Trophoblast cell (in vitro differentiated cells and primary cell): Measurements from ENCODE around the gene CC2D1B.

Experiments used
- DNase-seq, 2 donors: peaks; one replicate each; pipeline ENCODE4 v3.0.0-alpha.2; 2016
- H2AFZ ChIP-seq: 2 replicates; pipeline ENCODE4 v1.6.1; 2013; ENCODE audit warnings: low read length, moderate library complexity, mild to moderate bottlenecking; ENCODE audit not compliant: insufficient read depth, poor library complexity
- H2AK5ac ChIP-seq: 2 replicates; pipeline ENCODE4 v1.6.1; 2013; ENCODE audit warnings: mild to moderate bottlenecking, low read length
- H2BK120ac ChIP-seq: 2 replicates; pipeline ENCODE4 v1.6.1; 2013; ENCODE audit warnings: low read length, mild to moderate bottlenecking, moderate library complexity; ENCODE audit not compliant: insufficient read depth, poor library complexity
- H2BK12ac ChIP-seq: 2 replicates; pipeline ENCODE4 v1.6.1; 2013; ENCODE audit warnings: mild to moderate bottlenecking, low read length, moderate library complexity
- H2BK5ac ChIP-seq: 2 replicates; pipeline ENCODE4 v1.6.1; 2013; ENCODE audit warnings: low read length, low read depth, moderate library complexity, mild to moderate bottlenecking; ENCODE audit not compliant: poor library complexity
- H3K14ac ChIP-seq: 2 replicates; pipeline ENCODE4 v1.6.1; 2013; ENCODE audit warnings: mild to moderate bottlenecking, low read length
- H3K18ac ChIP-seq: 2 replicates; pipeline ENCODE4 v1.6.1; 2013; ENCODE audit warnings: mild to moderate bottlenecking, low read length
- H3K23ac ChIP-seq: 2 replicates; pipeline ENCODE4 v1.6.1; 2013; ENCODE audit warnings: low read length
- H3K27ac ChIP-seq: 2 replicates; pipeline ENCODE4 v1.5.1; 2013; ENCODE audit warnings: low read depth, mild to moderate bottlenecking, inconsistent platforms, low read length, moderate library complexity
- H3K27me3 ChIP-seq: 2 replicates; pipeline ENCODE4 v1.6.1; 2013; ENCODE audit warnings: inconsistent platforms, mild to moderate bottlenecking, low read length, moderate library complexity; ENCODE audit not compliant: insufficient read depth
- H3K36me3 ChIP-seq, 2 experiments: 1 replicate in 1 of 2; 2 replicates in 1 of 2; pipeline ENCODE4 v1.6.1; 2013; ENCODE audit warnings: low read length in 2 of 2, mild to moderate bottlenecking in 2 of 2, moderate library complexity in 1 of 2; ENCODE audit not compliant: insufficient read depth in 2 of 2, control insufficient read depth in 1 of 2
- H3K4ac ChIP-seq: 2 replicates; pipeline ENCODE4 v1.6.1; 2013; ENCODE audit warnings: low read depth, mild to moderate bottlenecking, low read length, moderate library complexity
- H3K4me1 ChIP-seq, 2 experiments: 1 replicate in 1 of 2; 2 replicates in 1 of 2; pipeline ENCODE4 v1.6.1; 2013; ENCODE audit warnings: low read length in 2 of 2, mild to moderate bottlenecking in 2 of 2, moderate library complexity in 1 of 2; ENCODE audit not compliant: insufficient read depth in 2 of 2, control insufficient read depth in 1 of 2
- H3K4me2 ChIP-seq: 2 replicates; pipeline ENCODE4 v1.6.1; 2013; ENCODE audit warnings: inconsistent platforms, mild to moderate bottlenecking, low read length, moderate library complexity
- H3K4me3 ChIP-seq: 2 replicates; pipeline ENCODE4 v1.5.1; 2013; ENCODE audit warnings: mild to moderate bottlenecking, low read depth, low read length, inconsistent platforms
- H3K79me1 ChIP-seq: one replicate; pipeline ENCODE4 v1.6.1; 2013; ENCODE audit warnings: low read length
- H3K79me2 ChIP-seq: 2 replicates; pipeline ENCODE4 v1.6.1; 2013; ENCODE audit warnings: low read length, mild to moderate bottlenecking; ENCODE audit not compliant: control insufficient read depth, insufficient read depth, poor library complexity
- H3K9ac ChIP-seq: 2 replicates; pipeline ENCODE4 v1.6.1; 2013; ENCODE audit warnings: mild to moderate bottlenecking, low read length
- H3K9me3 ChIP-seq: 2 replicates; pipeline ENCODE4 v1.6.1; 2013; ENCODE audit warnings: low read depth, mild to moderate bottlenecking, control low read depth, inconsistent platforms, low read length; ENCODE audit not compliant: insufficient read depth
- H4K12ac ChIP-seq: 2 replicates; pipeline ENCODE4 v1.6.1; 2013; ENCODE audit warnings: low read depth, mild to moderate bottlenecking, low read length, moderate library complexity
- H4K8ac ChIP-seq: 2 replicates; pipeline ENCODE4 v1.6.1; 2013; ENCODE audit warnings: low read depth, mild to moderate bottlenecking, low read length, moderate library complexity
- H4K91ac ChIP-seq: one replicate; pipeline ENCODE4 v1.6.1; 2013; ENCODE audit warnings: low read depth, mild to moderate bottlenecking, low read length, moderate library complexity
- WGBS: extraction: QIAGEN DNeasy Blood & Tissue Kit; methylation state at CpG from one replicate; pipeline ENCODE4 v1.1.7; 2013; ENCODE audit warnings: missing lambda C conversion rate; ENCODE audit not compliant: insufficient read length, insufficient coverage; ENCODE audit errors: extremely low coverage; 5-methylcytosine and 5-hydroxymethylcytosine counted together

Gene CC2D1B

GRCh38 chr1:52358851-52359497 lies 7.0 kb downstream of the CC2D1B start:
- Histone ChIP-seq H2AFZ (no peak overlapping the region), H3K27me3 (no peaks in the 10 kb centered on the region), H3K18ac (no peak overlapping the region), H3K9me3 (no peaks in the 10 kb centered on the region), H3K79me1 (no peaks in the 10 kb centered on the region), H2AK5ac (no peak overlapping the region), H3K4me1 (no peaks in the 10 kb centered on the region), H4K12ac (no peak overlapping the region), H4K91ac (no peak overlapping the region), H3K4me3 (no peak overlapping the region), H3K4me2 (no peak overlapping the region), H3K79me2 (no peaks in the 10 kb centered on the region), H3K23ac (no peak overlapping the region), H4K8ac (no peak overlapping the region), H3K4ac (no peak overlapping the region), H2BK5ac (no peak overlapping the region), H2BK12ac (no peak overlapping the region), H3K36me3 (peaks cover 84 to 90% of the 10 kb centered on the region in 2 experiments), H3K9ac (no peak overlapping the region), H3K27ac (no peak overlapping the region), H2BK120ac (no peak overlapping the region), H3K14ac (no peak overlapping the region)
- no CpG with 5 or more reads among the region's 18 CpGs for WGBS
- no peak for DNase-seq

GRCh38 chr1:52357397-52357796 lies 8.6 kb downstream of the CC2D1B start:
- H3K36me3 ChIP-seq: peaks cover 92 to 99% of the 10 kb centered on the region in 2 experiments
- H4K12ac ChIP-seq: no peak overlapping the region
- no peak overlapping the region for H3K14ac ChIP-seq
- no peak overlapping the region for H2BK120ac ChIP-seq
- no peak overlapping the region for H3K18ac ChIP-seq
- no peaks in the 10 kb centered on the region for H3K9me3 ChIP-seq
- H4K91ac ChIP-seq: no peak overlapping the region
- H3K79me1 ChIP-seq: no peaks in the 10 kb centered on the region
- H2BK12ac ChIP-seq: no peak overlapping the region
- no peak overlapping the region for H3K23ac ChIP-seq
- H3K79me2 ChIP-seq: no peaks in the 10 kb centered on the region
- H3K4ac ChIP-seq: no peak overlapping the region
- H3K9ac ChIP-seq: no peak overlapping the region
- H3K27ac ChIP-seq: no peak overlapping the region
- DNase-seq: no peak
- H2BK5ac ChIP-seq: no peak overlapping the region
- no peak overlapping the region for H2AFZ ChIP-seq
- H3K4me3 ChIP-seq: no peak overlapping the region
- no peak overlapping the region for H4K8ac ChIP-seq
- no CpG with 5 or more reads among the region's 9 CpGs for WGBS
- H3K27me3 ChIP-seq: no peaks in the 10 kb centered on the region
- H3K4me1 ChIP-seq: no peaks in the 10 kb centered on the region
- H3K4me2 ChIP-seq: no peak overlapping the region
- no peak overlapping the region for H2AK5ac ChIP-seq

GRCh38 chr1:52356818-52357355 lies 9.1 kb downstream of the CC2D1B start:
- Histone ChIP-seq H3K14ac (no peak overlapping the region), H3K4me1 (no peaks in the 10 kb centered on the region), H3K36me3 (peaks cover 87 to 94% of the 10 kb centered on the region in 2 experiments), H3K4me2 (no peak overlapping the region), H2BK12ac (no peak overlapping the region), H2BK5ac (no peak overlapping the region), H2AK5ac (no peak overlapping the region), H2BK120ac (no peak overlapping the region), H4K12ac (no peak overlapping the region), H3K79me1 (no peaks in the 10 kb centered on the region), H3K79me2 (no peaks in the 10 kb centered on the region), H3K9ac (no peak overlapping the region), H3K4me3 (no peak overlapping the region), H3K27ac (no peak overlapping the region), H4K8ac (no peak overlapping the region), H4K91ac (no peak overlapping the region), H2AFZ (no peak overlapping the region), H3K9me3 (no peaks in the 10 kb centered on the region), H3K23ac (no peak overlapping the region), H3K27me3 (no peaks in the 10 kb centered on the region), H3K4ac (no peak overlapping the region), H3K18ac (no peak overlapping the region)
- no peak for DNase-seq
- WGBS: no CpG with 5 or more reads among the region's 8 CpGs

- Histone ChIP-seq H3K18ac (no peak overlapping the region), H2BK120ac (no peak overlapping the region), H3K79me2 (peaks cover 2% of the 10 kb centered on the region), H3K9me3 (no peaks in the 10 kb centered on the region), H3K36me3 (peaks cover 79 to 85% of the 10 kb centered on the region in 2 experiments), H3K23ac (no peak overlapping the region), H2BK12ac (no peak overlapping the region), H4K8ac (no peak overlapping the region), H3K9ac (no peak overlapping the region), H4K91ac (no peak overlapping the region), H2AK5ac (no peak overlapping the region), H3K27me3 (no peaks in the 10 kb centered on the region), H3K4ac (no peak overlapping the region), H4K12ac (no peak overlapping the region), H3K4me1 (peaks cover 0 to 4% of the 10 kb centered on the region in 2 experiments), H2AFZ (no peak overlapping the region), H3K4me2 (no peak overlapping the region), H3K4me3 (no peak overlapping the region), H3K27ac (no peak overlapping the region), H3K79me1 (peaks cover 3% of the 10 kb centered on the region), H3K14ac (no peak overlapping the region), H2BK5ac (no peak overlapping the region)
- whole genome bisulfite sequencing: no CpG with 5 or more reads among the region's 11 CpGs
- no peak for DNase-seq
These were observed 10.0 kb downstream of the CC2D1B start for GRCh38 chr1:52355847-52356505.
